HG03342 (cell line): ENCODE data around the gene LZTR1.

ENCODE experiments used
- ATAC-seq: cut with Tn5 transposase; IDR thresholded peaks from one replicate; pipeline ENCODE4 v1.9.1; 2021; ENCODE audit warnings: mild to moderate bottlenecking, moderate library complexity; ENCODE audit not compliant: unreplicated experiment

Gene LZTR1

DNA sequence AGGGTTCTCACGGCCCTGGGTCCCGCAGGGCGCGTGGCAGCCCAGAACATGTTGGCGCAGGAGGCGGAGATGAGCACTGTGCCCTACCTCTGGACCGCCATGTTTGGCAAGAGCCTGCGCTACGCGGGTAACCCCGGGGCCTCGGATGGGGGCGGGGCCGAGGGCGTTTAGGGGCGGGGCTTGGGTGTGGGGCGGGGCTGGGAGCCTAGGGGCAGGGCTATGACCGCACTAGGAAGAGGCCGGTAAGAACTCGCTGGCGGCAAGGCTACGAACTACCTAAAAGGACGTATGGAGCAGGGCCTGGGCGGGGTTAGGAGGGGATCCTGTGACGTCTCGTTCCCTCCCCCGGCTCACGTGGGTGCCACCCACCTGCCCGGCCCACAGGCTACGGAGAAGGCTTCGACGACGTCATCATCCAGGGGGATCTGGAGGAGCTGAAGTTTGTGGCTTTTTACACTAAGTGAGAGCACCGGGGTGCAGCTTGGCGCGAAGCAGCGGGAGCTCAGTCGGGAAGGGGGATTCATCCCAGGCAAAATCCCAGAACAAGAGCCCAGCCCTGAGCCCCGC lies 2.8 kb upstream of the LZTR1 start:
- ATAC-seq: no peak

DNA sequence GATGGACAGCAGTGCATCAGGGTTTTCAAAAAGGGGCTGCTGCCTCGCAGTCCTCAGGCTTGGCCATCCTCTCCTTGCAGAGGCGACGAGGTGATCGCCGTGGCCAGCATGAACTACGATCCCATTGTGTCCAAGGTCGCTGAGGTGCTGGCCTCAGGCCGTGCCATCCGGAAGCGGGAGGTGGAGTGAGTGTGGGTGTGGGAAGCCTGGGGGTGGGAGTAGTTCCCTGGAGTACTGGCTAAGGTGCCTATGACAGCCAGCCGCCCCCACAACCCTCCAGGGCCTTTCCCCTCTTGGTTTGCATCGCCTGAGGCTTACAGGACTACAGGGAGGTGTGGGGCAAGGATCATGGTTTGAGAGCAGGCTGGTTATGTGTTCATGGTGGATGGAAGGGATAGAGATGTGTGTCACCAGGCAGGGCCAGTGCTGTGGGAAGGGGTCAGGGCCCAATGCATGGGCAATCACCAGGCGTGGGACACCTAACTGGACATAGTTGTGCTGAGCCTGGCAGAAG lies 2.1 kb upstream of the LZTR1 start:
- no peak for ATAC-seq

- no peak for ATAC-seq
These were observed 1.6 kb upstream of the LZTR1 start for GRCh38 chr22:20980523-20980922.

DNA sequence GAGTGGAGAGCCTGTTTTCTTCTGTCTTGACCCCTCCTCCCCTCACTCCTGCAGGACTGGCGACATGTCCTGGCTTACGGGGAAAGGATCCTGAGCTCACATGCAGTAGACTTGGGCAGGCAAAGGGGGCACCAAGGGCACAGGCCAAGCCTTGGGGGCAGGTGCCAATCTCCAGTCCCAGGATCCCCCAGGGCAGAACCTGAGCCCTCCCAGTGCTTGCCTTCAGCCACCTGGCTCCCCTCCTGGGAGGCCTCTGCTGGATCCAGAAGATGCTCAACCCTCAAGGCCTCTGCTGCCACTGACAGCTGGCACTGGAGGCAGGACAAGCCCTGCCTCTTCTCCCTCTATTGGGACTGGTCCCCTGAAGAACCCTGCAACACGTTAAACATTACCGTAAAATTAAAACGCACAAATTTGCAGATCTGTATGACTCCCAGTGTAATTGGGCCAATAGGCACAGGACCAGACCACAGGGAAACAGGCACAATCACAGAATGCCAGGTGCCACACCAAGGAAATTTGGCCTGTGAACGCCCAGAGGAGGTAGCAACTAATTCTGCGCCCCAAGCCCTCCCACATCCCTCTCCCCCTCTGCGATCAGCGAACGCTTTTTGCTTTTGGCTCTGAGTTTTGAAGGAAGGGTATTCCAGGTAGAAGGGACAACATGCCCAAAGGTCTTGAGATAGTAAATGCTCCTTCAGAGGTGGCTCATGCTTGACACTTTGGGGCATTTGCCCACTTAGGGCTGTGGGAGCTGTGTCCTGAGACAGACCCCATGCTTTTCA lies 967 bp upstream of the LZTR1 start:
- no peak for ATAC-seq

- no peak for ATAC-seq
These were observed 426 bp downstream of the LZTR1 start for GRCh38 chr22:20982563-20982882.

DNA sequence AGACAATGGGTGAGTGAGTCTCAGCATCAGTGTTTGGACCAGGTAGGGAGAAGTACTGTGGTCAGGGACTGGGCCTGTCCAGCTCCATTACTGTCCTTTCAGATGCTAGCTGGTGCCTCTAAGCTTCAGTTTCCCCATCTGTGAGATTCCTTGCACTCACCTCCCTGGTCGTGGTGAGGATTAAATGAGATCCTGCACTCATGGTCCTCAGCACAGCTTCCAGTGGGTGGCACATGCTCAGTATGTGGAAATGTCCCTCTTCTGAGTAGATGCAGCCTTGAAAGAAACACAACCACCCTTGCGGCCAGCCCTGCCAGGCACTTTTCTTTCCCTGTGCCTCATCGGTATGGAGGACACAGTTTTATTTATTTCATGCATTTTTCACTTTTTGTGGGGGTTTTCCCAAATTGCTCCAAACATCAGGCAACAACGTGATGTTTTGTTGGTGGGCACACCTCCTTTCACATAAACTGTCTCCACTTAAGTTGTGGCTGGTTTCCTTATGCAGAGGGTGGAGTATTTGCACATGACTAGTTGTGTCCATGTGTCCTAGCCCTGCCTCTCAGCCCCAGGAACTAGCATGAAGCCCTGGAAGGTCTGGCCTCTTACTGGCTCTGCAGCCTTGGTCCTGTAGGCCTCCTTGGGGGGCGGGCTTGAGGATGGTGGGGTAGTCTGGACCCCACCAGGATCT lies 1.1 kb downstream of the LZTR1 start:
- no peak for ATAC-seq

DNA sequence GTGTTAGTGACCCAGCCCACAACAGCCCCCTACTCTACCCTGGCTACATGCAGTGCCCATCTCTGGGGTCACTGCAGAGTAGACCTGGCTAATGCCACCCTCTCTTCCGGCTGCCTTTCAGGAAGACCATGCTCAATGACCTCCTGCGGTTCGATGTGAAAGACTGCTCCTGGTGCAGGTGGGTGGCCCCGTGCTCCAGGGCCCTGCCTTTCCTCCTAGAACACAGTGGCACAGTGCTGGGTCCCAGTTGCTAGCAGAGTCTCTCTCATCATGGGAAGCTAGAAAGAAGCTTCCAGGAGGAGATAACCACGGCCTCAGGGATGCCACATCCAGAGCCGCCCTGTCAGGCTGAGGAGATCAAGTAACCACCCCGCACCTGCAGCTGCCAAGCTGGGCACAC lies 3.6 kb downstream of the LZTR1 start:
- ATAC-seq: no peak

DNA sequence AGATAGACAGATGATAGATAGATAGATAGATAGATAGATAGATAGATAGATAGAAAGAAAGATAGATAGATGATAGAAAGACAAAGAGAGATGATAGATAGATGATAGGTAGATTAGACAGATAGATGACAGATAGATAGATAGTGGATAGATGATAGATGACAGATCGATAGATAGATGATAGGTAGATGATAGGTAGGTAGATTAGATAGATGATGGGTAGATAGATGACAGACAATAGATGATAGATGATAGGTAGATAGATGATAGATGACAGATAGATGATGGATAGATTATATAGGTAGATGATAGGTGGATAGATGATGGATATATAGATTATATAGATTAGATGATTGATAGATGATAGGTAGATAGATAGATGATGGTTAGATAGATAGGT lies 4.3 kb downstream of the LZTR1 start:
- ATAC-seq: no peak

- ATAC-seq: no peak
These were observed 5.3 kb downstream of the LZTR1 start for GRCh38 chr22:20987375-20987774.

DNA sequence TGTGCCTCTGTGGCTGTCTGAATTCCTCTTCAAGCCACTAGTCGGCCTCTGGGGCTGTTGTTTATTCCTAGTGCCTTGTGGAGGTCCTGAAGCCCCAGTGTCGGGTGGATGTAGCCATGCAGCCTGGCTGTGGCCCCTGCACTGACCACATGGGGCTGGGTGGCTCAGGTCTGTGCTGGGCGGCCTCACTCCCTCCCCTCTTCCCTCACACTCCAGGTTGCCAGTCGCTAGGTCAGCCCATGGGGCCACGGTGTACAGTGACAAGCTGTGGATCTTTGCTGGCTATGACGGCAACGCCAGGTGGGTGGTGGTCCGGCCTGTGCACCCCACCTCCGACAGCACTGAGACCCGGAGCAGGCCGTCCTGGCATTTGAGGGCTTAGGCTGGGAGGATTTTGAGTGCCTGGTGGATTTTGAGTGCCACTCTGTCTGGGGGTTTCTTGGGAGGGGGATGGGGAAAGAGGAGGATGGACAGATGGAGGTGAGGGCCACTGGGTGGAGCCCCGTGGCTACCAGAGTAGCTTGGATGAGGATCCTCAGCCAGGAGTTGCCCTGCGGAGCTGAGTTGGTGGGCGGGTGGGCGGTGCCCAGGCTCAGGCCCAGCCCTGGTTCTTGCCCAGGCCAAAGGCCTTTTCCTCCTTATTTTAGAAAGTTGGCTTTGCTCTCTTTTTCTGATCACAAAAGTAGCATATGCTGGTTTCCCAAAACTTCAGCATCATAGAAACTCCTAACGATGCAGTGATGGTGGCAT lies 6.7 kb downstream of the LZTR1 start:
- ATAC-seq: no peak

DNA sequence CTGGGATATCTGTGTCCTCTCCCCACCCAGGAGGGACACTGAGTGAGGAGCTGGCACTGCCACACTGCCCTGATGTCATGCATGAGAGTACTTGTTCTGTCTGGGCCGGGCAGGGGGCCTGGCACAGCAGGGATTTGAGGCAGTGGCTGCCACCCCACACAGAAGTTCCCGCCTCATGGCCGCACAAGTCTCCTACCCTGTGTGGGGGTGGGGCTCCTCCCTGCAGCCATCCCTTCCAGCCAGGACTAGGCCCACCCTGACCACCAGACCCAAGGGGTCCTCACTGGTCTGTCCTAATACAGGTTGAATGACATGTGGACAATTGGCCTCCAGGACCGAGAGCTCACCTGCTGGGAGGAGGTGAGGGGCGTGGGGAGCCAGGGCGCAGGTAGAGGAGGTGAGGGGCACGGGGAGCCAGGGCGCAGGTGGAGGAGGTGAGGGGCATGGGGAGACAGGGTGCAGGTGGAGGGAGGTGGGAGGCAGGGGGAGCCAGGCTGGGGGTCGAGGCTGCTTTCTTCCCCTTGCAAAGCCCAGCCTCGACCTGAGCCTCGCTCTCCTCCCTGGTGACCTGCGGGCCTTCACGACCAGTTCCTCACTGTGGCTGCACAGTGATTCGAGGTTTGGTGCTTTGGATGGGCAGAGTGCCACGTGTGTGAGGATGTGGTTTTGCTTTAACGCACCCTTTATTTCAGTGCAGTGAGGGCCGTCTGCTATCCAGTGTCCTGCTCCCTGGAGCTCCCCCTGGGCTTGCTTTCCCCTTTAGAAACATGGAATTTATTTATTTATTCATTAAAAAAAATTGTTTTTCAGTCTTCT lies 7.4 kb downstream of the LZTR1 start:
- ATAC-seq: no peak

- no peak for ATAC-seq
These were observed 8.4 kb downstream of the LZTR1 start for GRCh38 chr22:20990184-20991180.

DNA sequence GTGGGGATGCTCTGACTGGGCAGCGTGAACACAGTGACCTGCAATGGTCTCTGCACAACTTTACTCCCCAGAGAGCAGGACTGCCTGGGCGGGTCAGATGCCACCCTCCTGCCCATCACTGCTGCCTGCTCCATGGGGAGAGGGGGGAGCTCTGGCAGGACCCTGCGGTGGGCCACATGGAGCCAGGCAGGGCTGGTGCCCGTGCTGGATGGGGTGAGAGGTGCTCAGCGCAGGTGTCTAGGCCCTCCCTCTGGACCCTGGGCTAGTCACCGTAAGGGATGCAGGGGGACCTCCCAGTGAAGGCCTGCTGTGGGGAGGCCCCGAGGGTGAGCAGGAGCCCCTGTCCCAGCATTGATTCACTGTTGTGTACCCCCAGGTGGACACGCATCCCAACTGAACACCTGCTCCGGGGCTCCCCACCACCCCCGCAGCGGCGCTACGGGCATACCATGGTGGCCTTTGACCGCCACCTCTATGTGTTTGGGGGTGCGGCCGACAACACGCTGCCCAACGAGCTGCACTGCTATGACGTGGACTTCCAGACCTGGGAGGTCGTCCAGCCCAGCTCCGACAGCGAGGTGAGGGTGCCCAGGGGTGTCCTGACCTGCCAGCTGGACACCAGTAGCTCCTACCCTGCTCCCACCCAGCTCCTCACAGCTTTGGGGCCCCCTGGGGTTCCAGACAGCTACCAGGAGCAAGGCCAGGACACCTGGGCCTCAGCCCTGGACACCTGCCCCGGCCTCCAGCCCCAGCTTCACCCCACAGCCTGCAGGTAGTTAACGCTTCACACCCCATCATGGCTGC lies 9.4 kb downstream of the LZTR1 start:
- ATAC-seq: no peak

- ATAC-seq: no peak
These were observed 10.0 kb downstream of the LZTR1 start for GRCh38 chr22:20992056-20992442.

DNA sequence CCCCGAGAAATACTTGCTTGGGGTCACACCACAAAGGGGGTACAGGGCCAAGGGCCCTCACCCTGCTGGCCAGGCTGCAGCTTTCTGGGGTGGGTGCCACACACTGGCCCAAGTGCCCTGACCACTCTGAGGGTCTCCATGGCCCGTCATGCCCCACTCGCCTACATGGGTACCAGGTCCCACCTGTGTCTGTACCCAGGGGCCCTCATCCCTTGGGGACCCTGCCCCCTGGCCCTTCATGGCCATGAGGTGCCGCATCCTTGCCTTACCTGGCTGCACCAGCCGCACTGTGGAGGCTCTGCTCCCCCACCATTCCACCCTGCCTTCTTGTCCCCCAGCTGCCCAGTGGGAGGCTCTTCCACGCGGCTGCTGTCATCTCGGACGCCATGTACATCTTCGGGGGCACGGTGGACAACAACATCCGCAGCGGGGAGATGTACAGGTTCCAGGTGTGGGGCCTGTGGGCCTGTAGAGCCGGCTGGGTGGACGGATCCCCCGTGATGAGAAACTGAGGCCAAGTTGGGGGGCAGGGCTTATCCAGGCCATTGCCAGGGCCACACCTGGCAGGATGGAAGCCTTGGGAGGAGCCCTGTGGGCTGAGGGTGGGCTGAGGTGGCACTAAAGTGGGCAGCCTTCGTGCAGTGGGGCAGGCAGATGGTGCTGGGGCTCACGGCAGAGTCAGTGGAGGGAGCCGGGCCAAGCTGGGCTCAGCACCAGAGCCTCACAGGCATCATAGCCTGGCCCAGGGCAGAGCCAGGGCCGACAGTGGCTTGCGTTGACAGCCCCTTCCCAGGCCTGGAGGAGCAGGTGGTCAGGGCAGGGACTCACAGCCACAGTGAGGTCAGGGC lies 10.6 kb downstream of the LZTR1 start:
- no peak for ATAC-seq

- ATAC-seq: no peak
These were observed 11.4 kb downstream of the LZTR1 start for GRCh38 chr22:20993304-20994127.
